ENCODE measurements around the gene VIM.

The VIM gene

DNA sequence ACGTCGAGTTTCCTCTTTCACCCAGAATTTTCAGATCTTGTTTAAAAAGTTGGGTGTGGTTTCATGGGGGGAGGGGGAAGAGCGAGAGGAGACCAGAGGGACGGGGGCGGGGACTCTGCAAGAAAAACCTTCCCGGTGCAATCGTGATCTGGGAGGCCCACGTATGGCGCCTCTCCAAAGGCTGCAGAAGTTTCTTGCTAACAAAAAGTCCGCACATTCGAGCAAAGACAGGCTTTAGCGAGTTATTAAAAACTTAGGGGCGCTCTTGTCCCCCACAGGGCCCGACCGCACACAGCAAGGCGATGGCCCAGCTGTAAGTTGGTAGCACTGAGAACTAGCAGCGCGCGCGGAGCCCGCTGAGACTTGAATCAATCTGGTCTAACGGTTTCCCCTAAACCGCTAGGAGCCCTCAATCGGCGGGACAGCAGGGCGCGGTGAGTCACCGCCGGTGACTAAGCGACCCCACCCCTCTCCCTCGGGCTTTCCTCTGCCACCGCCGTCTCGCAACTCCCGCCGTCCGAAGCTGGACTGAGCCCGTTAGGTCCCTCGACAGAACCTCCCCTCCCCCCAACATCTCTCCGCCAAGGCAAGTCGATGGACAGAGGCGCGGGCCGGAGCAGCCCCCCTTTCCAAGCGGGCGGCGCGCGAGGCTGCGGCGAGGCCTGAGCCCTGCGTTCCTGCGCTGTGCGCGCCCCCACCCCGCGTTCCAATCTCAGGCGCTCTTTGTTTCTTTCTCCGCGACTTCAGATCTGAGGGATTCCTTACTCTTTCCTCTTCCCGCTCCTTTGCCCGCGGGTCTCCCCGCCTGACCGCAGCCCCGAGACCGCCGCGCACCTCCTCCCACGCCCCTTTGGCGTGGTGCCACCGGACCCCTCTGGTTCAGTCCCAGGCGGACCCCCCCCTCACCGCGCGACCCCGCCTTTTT is at the start of gene VIM:
TSS of gene VIM (plus strand) at position 151 of the 925 bp plus-strand sequence. CDS start 1,182 bp downstream, outside the sequence.
- peak; percentile 94 for DNase-seq (ENCODE audit: low spot score)

DNA sequence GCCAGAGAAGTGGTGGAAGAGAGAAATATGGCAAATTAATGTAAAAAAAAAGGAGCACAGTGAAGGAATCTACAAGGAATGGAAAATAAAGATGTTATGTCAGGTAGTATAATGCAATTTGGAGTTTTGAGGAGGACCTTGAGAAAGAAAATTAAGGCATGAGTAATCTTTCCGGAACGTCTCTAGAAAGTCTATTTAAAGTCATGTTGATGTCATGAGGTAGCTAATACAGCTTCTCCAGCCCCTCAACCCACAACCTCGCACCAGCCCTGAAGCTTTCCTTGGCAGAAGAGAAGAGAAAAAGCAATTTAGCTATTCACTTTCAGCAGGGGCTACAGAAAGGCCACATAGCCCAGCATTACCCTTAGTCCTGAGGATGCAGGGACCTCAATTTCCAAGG is 49.0 kb upstream of the VIM start:
- no peak for DNase-seq (ENCODE audit: low spot score)

DNA sequence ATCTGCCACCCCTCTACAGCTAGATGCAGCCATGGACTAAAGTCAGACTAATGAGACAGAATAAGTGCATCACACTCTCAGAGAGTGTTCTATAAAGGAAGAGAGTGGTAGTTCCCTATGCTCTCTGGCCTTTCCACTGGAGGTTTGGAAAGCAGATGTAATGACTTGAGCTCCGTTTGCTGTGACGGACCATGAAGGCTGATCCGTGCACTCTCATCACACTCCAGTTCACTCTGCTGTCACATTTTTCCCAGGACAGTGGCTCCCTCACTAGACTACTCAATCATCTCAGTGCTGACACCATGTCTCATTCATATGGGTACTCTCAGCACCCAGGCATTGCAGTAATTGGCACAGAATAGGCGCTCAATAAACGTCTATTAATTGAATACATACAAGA is 46.9 kb upstream of the VIM start:
- DNase-seq (ENCODE audit: low spot score): no peak

DNA sequence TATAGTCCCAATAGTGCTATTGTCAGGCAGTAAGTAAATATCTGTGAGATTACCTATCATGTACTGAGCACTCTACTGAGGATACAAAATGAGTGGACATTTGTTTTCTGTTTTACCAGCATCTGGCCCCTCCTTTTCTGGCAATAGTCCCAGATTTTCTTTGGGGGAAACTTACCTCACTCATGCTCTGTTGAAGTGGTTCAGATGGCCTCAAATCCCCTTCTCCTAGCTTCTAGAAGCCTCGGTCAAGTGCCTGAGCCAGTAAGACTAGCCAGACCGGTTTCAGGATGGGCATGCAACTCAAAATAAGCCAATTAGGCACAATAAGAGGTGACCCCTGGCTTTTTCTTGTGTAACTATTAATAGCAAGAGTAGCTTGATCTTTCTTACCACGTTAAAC is 46.3 kb upstream of the VIM start:
- DNase-seq (ENCODE audit: low spot score): no peak

DNA sequence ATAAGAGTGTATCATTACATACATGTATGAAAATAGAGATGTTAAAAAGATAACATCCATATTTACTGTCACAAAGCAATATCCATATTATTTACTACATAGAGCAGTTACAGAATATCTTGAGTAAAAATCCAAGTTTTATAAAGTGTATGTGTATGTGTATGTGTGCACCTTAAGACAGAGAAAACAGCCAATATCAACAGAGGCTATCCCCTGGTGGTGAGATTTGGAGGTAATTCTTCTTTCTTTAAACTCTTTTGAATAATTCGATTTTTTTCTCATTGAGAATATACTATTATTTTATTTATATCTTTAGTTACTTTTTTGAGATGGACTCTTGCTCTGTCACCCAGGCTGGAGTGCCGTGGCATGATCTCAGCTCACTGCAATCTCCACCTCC is 44.9 kb upstream of the VIM start:
- DNase-seq (ENCODE audit: low spot score): no peak

DNA sequence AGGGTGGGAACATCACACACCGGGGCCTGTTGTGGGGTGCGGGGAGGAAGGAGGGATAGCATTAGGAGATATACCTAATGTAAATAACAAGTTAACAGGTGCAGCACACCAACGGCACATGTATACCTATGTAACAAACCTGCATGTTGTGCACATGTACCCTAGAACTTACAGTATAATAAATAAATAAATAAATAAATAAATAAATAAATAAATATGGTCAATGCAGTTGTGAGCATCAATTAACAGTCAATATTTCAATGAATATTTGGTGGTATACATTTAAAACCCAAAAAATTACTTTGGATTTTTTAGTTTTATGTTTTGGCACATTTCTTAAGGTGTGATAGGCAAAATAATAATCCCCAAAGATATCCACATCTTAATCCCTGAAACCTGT is 42.2 kb upstream of the VIM start:
- DNase-seq (ENCODE audit: low spot score): no peak

DNA sequence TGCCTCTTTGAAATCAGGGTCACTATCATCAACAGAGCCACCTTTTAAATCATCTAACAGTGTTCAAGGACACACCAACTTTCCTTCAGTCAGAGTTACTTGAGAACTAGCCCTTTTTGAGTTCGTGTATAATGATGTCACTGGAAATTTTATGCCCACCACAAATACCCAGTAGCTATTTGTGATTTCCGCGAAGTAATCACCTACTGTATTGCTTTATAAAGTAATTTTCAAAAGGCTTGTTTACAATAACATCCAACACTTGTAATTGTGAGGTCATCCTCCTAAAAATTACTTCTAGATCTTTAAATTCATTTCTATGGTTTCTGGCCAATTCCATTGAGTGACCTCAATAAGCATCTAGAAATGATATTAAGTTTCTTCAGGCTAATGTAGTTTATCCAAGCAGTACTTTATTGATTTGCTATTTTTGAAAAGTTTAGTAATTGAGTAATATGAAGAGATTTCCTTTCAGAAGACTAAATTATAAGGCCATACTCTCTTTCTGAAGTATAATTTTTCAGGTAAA is 39.3 kb upstream of the VIM start:
- no peak for DNase-seq (ENCODE audit: low spot score)

DNA sequence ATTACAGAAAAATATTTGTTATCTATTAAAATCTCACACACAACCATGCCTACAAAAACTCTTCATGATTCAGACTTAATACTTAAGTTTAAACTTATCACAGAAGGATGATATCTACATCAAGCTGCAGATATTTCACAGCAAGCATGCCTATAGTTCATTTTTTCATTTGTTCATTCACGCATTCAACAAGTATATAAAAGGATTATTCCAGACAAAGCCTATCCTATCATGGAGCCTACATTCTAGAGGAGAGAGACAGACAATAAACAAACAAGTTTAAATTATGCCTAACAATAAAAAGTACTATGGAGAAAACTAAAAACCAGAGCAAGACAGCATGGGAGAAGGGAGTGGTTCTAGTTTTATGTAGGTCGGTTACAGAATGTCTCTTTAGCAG is 37.4 kb upstream of the VIM start:
- no peak for DNase-seq (ENCODE audit: low spot score)

DNA sequence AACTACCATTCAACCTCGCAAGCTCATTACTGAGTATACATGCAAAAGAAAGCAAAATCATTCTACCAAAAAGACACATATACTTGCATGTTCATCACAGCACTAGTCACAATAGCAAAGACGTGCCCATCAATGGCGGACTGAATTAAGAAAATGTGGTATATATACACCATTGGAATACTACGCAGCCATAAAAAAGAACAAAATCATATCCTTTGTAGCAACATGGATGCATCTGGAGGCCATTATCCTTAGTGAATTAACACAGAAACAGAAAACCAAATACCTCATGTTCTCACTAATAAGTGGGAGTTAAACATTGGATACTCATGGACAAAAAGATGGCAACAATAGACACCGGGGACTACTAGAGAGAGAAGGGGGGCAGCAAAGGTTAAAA is 33.0 kb upstream of the VIM start:
- no peak for DNase-seq (ENCODE audit: low spot score)

DNA sequence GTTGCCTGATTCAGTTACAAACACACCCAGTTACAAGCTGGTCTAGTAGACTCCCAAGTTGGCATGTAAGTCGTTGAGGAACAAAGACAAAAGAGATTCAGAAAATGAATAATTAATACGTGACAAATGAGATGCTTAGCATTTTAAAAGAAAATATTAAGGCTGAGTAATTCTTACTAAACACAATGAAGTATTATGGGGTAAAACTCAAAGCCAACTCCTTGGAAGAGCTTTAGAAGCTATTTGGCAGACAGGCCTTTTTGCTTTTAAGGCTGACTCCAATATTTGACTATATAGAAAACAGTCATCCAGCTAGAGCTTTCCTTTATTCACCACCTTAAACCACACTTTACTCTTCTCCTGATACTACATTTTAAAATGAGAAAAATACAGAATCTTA is 32.0 kb upstream of the VIM start:
- no peak for DNase-seq (ENCODE audit: low spot score)

DNA sequence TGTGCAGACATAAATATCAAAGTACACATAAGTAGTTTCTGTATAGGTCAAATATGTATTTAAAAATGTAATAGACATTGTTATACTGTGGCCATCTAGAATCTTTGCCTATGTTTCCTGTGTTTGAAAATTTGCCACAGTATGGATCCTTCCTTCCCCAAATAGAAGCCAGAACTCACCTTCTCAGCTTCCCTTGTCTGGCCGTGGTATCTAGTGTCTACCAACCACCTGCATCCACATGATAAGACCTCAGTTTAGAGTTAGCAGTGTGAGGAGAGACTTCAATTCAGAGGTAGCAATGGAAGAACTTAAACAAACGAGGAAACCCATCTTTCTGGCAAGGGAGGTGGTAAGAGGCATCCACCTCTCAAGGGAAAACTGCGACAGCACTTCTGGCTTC is 31.5 kb upstream of the VIM start:
- DNase-seq (ENCODE audit: low spot score): no peak

DNA sequence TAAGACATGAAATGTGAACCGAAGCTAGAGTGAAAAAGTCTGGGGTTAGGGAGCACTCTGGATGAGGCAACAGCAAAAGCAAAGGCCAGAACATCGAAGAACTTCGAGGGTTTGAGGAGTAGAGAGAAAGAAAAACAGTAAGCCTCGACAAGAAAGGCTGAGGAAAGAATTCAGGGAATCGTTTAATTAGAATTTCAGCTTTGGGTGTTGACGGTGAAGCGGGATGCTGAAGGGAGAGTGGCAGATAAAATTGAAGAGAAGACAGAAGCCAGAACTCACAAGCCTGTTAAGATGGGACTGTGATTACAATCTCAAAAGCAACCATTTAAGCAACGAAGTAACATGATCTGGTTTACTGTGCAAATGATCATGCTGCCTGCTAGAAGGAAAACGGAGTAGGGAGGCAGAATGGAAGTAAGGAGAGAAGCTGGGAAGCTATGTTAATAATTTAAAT is 28.7 kb upstream of the VIM start:
- no peak for DNase-seq (ENCODE audit: low spot score)

DNA sequence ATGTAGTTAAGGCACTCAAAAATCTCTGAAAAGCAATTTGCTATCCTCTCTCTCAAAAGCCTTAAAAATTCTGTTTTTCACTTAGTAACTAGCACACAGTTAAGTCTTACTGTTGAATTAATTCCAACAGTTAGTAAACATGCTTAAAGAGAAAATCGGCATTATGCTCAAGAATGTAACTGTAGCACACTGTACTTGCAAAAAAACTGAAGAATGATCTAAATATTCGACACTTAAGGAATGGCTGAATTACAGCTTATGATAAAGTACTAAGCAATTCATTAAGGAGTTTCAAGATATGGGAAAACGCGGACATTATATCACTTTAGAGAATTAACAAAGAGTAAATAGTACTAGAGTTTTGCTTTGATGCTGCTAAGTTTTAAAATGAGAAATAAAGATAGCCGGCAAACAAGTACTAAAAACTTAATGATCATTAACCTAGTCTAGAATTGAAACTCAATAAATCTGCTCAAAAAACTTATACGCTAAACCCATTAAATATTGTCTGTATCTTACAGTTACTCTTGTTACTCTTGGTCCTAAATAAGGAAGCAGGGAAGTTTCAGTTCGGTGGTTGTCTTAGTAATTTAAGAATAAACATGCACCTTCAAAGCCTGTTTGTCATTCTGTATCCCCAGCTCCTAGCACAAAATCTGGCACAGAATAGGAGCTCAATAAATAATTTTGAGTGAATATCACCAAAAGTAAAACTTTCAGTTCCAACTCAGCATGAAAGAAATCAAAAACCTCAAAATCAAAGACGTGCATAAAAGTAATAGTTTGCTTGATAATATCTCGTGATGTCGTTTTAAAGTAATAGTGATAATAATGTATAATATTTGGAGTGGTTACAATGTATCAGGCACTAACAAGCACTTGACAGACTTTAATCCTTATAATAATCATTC is 27.8 kb upstream of the VIM start:
- no peak for DNase-seq (ENCODE audit: low spot score)

DNA sequence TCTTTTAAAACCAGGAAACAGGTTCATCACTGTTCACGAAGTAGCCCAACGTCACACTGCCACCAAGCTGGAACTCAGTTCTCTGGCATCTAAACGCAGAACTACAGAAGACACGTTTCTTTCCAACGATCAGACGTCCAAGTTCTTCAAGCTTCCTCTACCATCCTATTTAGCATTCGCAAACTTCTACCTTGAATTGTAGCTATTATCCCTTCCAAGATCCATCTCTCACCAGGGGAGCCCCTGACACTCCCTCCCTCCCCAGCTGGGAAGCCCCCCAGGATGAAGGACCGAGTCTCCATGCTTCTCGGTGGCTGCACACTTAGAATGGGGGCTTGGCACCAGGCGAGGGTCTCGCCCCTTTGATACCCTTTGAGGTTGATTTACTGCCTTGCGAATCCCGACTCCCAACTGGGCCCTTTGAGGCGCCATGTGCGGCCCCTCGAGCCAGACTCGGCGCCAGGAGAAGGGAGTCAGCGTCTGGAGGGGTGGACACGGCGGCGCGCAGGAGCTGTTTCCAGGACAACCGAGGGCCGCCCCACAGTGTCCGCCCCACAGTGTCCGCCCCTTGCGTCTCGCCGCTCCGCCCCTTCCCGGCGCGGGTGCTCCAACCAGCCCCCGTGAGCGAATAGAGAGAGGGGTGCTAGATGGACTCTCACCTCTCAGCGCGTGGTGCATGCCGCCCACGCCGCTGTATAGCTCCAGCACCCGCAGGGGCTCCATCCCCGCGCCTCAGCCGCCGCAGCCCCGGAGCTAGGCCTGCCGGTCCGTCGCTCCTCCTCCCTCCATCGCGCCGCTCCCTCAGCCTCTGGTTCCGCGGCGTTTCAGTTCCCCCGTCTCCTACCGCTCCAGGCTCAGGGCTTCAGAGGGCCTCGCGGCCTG is 26.9 kb upstream of the VIM start, which contains the start of gene TRDMT1:
TSS of gene TRDMT1 (minus strand) at position 761 of the 882 bp plus-strand sequence. CDS start at position 723, 38 bp downstream.
- DNase-seq (ENCODE audit: low spot score): peak; percentile 72

DNA sequence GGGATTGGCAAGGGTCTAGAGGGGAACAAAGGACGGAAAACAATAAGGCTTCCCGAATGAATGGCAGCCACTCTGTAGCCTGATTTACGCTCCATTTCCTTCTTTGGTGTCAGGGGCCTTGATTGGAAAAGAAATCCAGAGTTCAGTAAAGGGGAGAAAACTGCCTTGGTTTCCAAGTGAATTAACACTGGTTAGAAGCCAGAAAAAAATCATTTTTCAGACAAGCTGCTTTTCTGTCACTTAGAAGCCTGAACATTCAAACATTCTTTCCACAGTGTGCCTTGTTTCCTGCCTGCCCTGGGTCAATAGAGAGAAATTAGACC is 26.3 kb upstream of the VIM start:
- DNase-seq (ENCODE audit: low spot score): no peak

DNA sequence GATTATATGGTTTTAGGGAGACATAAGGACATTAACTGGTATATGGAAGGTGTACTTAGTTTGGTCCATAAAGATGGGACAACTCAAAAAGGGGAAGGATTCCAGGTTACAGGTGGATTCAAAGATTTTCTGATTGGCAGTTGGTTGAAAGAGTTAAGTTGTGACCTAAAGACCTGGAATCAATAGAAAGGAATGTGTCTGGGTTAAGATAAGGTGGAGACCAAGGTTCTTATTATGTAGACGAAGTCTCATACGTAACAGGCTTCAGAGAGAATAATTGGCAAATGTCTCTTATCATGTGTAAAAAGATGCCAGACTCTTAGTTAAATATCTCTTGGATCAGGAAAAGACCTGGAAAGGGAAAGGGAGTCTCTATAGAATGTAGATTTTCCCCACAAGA is 25.5 kb upstream of the VIM start:
- no peak for DNase-seq (ENCODE audit: low spot score)

DNA sequence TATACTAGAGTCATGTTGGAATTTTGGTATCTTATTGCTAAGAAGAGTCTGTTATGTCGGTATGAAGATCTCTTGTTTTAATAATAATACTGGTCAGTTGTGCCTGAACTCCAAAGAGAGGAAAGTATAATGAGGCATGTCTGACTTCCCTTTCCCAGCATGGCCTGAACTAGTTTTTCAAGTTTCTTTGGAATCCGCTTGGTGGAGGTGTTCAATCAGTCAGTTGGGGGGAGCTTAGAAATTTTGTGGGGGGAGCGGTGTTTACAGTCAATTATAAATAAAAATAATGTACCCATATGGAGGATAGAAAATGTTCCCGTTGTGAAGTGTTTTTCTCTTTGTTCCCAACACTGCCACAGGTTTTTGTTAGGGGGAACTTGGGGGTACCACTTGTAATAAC is 25.0 kb upstream of the VIM start:
- no peak for DNase-seq (ENCODE audit: low spot score)

DNA sequence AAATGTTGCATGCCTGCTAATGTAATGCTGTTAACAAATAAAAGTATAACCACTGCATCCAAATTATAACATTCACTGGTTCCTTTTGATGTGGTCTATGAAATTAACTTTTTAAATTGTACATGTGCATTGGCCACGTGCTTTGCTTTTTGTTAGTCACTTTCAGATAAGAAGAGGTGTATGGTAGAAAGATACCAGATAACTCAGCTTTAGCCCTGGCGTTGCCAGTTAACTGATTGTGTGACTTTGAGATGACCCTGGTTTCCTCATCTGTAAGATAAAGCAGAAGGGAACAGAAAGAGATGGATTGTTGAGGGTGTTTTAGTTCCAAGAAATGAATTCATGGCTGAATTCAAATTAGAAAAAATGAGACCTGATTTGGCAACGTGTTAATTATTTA is 24.6 kb upstream of the VIM start:
- DNase-seq (ENCODE audit: low spot score): no peak

DNA sequence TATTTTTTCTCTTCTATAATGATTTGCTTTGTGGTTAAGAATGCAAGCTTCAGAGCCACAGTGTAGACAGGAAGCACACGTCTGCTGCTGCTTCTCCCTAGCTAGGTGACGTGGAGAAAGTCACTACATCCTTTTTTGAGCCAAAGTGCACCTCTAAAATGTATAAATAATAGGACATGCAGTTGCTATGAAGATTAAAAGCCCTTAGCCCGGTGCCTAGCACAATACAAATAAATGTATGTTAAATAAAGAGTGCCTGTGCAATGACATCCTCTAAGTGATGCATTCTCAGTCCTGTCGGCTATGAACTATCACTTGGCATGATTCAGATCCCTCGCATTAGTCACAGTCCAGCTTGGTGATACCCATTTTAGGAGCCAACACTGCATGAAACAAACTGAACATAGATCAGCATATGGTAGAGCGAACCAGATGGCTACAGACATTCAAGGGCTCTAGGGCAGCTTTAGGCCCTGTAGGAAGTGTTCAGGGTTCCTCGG is 21.8 kb upstream of the VIM start:
- peak; percentile 75 for DNase-seq (ENCODE audit: low spot score)

DNA sequence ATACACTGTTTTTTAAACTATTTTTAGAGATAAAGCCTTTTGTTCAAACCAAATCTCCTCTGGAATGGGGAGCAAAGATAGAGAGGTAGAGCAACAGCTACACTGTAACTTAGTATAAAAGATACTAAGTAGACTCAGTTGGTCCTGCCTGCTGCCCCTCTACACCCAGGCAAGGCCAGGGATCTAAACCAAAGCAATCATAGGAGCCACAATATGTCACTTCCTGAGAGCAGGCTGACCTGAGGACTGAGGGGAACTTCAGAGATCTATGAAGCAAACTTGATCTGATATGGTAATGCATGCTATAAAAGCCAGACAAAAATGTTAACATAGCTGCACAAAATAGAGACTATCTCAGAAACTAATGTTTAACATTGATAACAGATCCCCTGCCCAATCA is 19.6 kb upstream of the VIM start:
- no peak for DNase-seq (ENCODE audit: low spot score)

DNA sequence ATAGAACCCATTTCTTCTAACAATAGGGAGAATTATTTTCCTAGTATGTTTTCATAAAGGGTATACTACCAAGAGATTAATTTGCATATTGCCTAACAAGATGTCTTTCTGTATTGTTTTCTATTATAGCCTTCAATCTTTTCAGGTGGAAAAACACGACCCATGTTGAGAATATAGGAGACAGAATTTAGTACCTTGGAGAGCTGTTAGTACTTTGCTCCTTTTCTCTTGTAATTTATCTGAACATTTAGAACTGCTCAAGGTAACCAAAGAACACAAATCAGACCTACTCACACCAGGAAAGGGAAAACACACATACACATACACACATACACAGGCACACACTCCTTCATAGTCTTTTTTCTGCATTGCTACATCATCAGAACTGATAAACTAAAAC is 18.7 kb upstream of the VIM start:
- DNase-seq (ENCODE audit: low spot score): no peak

DNA sequence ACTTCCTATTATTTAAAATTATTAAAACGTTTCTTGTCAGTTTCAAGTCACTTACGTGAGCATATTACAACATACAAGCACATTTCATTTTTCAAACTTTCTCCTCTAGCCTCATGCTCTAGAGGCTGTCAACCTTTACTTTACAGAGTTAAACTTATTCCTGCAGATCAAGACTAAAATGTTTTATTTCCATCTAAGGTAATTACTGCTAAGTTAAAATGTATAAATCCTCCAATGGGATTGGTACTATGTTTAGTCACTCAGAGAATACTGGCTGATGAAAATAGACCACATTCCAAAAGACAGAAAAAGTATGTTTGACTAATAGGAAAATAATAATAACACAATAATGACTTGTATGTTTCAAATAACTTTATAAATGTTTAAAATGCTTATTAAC is 18.2 kb upstream of the VIM start:
- DNase-seq (ENCODE audit: low spot score): no peak
